NB4 (cell line): ENCODE data around the gene GPR176.

ENCODE experiments used
- CTCF ChIP-seq: IDR thresholded peaks from one replicate; pipeline ENCODE4 v1.5.1; 2012; ENCODE audit warnings: low read depth, low read length
- MAX ChIP-seq: IDR thresholded peaks from 2 replicates; pipeline ENCODE4 v1.6.1; 2011; ENCODE audit warnings: low read depth, low read length
- POLR2A ChIP-seq: IDR thresholded peaks from 2 replicates; pipeline ENCODE4 v1.6.1; 2011; ENCODE audit warnings: mild to moderate bottlenecking; ENCODE audit not compliant: insufficient read length; ENCODE audit errors: extremely low read depth

- no peak for TF ChIP-seq POLR2A
- TF ChIP-seq CTCF: no peak
- no peak for TF ChIP-seq MAX
Observed at GRCh38 chr15:39783244-39783820, 136.7 kb downstream of the GPR176 start.
